HPDE6-E6E7 (cell line): ENCODE measurements around the gene DOCK1.

Source experiments
- DNase-seq: peaks from one replicate; pipeline ENCODE4 v3.0.0; 2011; ENCODE audit warnings: missing footprints; ENCODE audit errors: extremely low spot score

The DOCK1 gene

DNA sequence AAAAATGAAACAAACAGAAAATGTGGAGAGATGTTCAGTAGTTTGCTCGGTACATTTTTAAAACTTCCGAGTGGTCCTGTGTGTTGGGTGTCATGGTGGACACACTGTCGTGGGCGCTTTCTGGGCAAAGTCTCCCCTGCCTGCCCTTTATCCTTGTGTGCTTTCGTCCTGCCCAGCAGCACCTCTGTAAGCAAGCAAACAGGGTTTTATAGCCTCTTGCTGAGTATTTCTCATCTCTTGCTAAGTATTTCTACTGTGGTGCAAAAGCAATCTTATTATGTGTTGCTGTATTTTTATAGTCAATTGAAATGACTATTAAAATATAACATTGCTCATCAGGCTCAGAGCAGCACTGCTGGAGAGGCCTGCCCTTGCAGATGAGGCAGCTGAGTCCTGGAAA lies 48.7 kb downstream of the DOCK1 start:
- DNase-seq: no peak

DNA sequence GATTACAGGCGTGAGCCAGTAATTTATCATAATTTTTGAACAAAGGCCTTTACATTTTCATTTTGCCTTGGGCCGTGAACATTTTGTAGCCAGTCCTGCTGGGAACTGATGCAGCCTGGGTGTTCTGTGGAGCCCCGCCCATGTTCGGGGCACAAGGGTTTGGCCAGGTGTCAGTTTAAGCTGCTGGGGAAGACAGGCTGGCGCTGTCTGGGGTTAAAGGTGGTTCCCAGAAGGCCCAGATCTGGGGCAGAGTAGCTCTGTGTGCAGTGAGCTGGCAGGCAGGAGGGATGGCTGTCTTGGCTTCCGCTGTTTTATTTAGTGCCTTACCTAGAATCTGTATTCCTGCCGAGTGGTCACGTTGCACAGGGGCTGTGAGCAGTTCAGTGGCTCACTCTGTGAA lies 50.2 kb downstream of the DOCK1 start:
- no peak for DNase-seq

DNA sequence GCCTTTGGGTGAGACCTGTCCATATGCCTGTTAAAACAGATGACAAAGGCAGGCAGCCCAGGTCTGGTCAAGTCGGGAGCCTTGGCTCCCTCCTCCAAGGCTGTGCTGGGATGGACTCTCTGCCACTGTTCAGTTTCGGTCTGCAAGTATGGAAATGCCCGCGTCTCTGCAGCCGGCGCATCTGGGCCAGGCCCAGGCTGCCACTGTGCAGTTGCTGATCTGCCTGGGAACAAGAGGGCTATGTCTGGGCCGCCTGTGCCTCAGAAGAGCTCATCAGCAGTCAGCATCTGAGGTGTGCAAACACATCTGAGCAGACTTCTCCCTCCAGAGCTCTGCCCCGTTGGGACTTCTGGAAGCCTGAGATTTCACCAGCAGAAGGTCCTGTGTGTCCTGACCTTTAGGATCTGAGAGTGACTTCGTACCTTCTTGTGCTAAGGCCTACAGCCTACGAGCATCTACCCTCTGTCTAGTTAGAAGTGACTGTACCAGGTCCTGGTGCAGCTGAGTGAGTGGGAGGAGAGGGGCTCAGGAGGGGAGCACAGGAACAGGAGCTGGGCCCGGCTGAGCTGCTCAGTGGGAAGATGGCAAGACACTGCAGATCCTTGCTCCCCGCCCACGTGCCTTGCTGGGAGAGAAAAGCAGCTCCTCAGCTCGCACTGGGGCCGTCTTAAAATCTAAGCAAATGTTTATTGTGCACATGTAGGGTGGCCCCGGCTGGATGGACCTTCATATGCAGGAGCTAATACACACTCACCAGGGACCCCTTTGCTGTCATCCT lies 50.9 kb downstream of the DOCK1 start:
- DNase-seq: no peak

DNA sequence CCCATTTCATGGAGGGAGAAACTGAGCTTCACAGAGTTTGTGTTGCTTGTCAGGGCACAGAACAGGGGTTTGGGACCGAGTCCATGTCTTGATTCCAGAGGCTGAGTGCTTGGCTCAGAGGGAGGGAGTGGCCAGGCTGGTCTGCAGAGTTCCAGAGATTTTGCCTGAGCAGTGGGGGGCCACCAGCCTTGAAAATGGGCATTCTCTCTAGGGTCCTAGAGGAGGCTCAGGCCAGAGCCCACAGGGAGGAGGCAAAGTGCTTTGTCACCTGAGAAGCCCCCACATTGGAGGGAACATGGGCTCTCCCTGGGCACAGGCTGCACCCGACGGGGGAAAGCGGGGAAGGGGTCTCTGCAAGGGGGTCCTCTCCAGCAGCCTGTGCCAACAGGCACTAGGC lies 51.5 kb downstream of the DOCK1 start:
- DNase-seq: no peak

DNA sequence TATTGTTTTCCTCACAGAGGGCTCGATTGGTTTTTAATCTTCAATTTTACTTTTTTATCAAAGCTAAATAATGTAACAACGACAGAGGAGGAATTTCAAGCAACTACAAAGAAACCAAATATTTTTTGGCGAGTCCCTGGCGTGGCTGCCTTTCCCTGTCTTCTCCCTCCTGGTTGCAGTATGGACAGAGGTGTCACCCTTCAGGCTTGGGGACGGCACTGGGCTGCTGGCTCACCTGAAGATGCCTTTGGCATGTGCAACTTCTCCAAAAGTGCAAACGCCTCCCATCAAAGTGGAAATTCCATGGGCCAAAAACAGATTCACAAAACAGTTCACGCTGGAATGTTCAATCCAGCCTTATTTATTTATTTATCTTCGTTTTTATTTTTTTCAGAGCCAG lies 51.9 kb downstream of the DOCK1 start:
- no peak for DNase-seq

DNA sequence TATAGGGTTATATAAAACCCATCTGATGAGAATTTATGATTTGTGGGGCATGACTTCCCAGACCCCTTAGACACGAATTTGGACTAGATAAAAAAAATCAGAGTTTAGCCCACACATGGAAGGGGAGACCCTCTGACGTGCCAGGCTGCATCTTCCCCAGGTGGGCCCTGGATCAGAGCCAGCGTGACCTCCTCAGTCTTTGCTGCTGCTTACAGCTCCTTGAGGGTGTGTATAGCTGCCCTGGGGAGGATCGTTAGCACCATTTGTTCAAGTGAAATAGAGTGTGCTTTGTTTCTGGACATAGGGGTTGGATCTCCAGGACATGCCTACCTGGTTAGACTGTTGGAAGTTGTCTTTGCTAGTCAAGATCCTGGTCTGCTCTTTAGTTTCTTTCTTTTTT lies 54.2 kb downstream of the DOCK1 start:
- DNase-seq: no peak

DNA sequence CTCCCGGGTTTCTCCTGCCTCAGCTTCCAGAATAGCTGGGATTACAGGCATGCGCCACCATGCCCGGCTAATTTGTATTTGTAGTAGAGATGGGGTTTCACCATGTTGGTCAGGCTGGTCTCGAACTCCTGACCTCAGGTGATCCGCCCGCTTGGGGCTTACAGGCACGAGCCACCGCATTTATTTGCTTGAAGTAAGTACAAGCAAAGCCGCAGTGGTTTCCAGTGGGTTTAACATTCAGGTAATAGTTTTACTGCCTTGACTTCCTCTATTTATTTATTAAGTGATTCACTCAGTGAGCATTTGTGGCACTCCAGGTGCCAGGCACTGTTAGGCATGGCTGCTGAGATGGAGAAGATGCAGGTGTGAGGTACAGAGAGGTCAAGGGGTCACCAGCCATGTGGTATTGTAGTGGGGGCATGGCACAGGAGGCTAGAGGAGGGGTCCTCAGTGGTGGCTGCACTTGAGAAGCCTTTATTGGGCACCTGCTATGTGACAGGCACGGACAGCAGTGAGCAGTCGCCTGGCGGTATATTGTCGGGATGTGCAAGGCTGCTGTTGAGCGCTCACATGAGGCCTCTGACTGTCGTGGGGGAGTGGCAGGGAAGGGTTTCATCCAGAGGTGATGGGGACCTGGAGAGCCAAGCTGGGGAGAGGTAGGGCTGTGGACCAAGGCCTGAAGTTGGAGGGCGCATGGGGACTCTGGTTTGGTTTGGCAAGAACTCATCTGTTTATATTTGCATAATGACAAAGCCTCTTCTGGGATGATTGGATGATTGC lies 54.9 kb downstream of the DOCK1 start:
- no peak for DNase-seq

DNA sequence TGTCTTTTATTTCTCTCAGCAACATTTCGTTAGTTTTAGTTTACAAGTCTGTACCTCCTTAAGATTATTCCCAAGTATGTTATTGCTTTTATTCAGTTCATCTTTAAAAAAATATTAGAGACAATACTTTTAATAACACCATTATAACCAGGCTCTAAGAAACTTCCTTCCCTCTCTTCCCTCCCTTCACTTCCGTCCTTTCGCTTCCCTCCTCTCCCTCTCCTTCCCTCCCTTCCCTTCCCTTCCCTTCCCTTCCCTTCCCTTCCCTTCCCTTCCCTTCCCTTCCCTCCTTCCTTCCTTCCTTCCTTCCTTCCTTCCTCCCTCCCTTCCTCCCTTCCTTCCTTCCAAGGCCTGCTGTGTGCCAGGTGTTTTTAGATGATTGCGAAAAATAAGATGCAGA lies 58.1 kb downstream of the DOCK1 start:
- no peak for DNase-seq

DNA sequence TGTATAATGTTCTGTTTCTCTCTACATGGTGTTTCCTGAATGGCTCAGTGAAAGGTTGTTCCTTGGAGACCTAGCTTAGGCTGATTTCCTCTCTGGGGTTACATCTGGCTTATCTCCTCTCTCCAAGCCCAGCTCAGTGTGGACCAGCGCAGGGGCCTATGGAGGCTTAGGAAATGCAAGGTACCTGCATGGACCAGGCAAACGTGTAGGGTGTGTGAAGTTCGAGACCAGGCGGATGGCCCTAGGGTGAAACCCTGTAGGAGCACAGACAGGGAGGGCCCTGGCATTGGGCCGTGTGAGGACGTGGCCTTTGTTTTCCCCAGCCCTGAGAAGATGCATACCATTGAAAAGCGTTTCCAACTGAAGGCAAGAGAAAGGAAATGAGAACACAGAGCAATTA lies 59.0 kb downstream of the DOCK1 start:
- DNase-seq: no peak

DNA sequence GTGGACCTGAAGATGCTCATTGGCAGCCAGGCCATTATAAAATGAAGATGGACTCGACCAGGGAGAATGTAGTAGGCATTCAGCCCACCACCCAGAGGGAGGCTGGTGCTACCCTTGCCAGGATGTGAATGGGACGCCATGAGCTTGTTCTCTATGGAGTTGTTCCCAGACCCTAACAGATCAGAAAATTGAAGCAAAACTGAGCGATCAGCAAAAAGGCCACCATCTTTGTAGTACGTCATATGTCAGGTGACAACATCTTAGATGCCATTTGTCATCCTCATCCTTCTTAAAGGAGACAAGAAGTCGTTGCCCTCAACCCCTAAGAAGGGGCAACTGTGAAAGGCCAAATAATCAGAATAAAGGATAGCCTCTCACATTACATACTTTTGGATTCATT lies 61.7 kb downstream of the DOCK1 start:
- DNase-seq: no peak

DNA sequence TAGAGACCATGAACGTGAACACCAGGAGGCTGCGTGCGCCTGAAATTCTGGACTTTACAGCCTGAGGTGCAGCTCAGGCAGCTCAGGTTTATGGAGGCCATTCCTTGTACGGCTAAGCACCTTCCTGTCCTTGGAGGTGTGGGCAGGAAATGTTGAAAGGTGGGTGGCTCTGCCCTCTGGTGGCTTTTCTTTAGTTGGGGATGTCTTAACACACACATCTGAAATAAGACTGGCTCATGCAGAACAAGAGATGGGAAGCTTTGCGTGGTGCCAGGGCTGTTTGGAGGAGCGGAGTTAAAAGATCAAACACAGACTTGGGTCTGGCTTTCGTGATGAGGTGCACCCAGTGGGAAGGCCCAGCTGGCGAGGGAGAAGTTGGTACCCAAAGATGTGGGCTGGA lies 64.1 kb downstream of the DOCK1 start:
- DNase-seq: no peak

DNA sequence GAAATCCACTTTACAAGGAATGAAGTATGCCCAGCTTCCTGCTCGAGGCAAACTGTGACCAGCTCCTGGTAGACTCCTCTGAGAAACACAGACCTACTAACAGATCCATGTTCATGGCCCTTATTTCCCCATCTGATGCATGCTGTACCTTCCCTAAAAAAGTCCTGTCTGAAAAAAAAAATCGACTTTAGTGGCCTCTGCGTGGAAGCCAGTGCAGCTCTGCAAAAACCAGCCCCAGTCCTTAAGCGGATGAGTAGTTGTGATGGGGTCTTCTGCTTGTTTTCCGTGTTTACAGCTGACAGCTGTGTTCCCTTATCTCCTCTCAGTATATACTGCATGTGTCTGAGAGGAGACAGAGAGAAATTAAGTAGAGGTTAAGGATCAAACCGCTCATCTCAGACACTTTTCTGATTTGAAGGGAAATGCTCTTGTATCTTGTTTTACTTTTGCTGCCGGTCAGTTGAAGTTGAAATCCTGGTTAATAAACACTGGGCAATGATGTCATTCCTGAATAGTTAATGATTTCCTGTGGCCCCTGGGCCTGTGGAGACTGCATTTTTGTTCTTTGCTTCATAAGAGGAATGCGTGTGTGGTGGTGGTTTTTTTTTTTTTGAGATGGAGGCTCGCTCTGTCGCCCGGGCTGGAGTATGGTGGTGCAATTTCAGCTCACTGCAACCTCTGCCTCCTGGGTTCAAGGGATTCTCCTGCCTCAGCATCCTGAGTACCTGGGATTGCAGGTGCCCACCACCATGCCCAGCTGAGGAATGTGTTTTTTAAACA lies 67.6 kb downstream of the DOCK1 start:
- DNase-seq: peak; percentile 26

DNA sequence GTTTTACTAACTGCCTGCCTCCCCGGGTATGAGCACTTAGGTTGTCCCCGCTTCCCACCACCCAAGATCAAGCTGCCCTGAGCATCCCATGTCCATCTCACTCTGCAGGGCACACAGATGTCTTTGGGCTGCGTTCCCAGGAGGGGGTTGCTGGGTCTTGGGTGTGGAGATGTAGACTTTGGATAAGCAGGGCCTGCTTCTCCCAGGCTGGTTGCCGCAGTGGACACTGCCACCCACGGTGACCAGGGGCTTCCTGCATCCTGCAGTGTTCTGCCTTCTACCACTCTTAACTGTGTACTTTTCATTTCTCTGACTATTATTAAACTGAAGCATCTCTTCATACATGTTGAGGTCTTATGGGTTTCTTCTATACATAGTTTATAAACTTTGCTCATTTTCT lies 70.0 kb downstream of the DOCK1 start:
- DNase-seq: no peak

DNA sequence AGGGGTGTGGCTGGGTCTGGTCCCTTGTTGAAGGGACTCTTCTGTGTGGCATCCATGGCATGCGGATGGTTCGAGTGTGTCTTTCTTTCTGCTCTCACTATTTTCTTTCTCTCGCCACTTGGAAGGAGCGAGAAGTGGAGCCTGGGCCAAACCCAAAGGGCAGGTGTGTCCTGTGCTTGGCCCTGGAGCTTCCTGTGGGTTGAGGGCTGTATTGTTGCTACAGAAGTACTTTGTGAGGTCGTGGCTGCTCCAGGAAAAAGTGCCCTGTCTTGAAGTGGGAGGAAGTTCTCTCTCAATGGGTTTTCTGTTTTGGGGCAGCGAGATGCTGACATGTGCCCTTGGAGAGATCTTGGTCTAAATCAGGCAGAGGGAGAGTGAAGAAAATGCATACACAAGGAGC lies 72.0 kb downstream of the DOCK1 start:
- DNase-seq: no peak

DNA sequence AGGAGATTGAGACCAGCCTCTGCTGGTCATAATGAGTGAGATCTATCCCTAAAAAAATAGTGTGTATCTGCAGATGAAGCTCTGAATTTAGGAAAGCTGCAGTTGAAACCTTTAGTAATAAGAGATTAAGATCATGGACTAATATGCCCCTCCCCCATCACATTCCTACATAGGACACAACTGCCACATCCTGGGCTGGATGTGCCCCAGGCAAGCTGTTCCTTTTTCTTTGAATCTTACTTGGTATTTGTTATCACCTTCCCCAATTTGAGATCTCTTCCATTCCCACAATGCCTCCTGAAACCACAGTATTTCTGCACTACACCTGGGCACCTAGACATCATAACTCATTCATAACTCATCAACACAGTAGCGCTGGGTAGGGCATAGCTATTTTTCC lies 74.1 kb downstream of the DOCK1 start:
- no peak for DNase-seq

DNA sequence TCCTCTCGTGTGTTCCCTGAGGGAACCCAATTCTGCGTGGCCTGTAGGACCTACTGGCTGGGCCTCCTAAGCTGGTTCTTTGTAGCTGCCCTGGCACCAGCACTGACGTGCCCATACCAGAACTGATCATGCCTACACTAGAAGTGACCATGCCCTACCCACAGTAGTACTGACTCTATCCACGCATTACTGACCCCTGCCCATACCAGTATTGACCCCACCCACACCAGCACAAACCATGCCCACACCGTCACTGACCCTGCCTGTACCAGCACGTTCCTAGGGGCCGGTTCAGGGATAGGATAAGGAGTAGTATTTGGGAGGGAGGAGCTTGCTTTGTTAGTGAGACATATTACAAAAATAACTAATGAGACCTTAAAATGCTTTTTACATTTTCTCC lies 88.0 kb downstream of the DOCK1 start:
- DNase-seq: no peak

DNA sequence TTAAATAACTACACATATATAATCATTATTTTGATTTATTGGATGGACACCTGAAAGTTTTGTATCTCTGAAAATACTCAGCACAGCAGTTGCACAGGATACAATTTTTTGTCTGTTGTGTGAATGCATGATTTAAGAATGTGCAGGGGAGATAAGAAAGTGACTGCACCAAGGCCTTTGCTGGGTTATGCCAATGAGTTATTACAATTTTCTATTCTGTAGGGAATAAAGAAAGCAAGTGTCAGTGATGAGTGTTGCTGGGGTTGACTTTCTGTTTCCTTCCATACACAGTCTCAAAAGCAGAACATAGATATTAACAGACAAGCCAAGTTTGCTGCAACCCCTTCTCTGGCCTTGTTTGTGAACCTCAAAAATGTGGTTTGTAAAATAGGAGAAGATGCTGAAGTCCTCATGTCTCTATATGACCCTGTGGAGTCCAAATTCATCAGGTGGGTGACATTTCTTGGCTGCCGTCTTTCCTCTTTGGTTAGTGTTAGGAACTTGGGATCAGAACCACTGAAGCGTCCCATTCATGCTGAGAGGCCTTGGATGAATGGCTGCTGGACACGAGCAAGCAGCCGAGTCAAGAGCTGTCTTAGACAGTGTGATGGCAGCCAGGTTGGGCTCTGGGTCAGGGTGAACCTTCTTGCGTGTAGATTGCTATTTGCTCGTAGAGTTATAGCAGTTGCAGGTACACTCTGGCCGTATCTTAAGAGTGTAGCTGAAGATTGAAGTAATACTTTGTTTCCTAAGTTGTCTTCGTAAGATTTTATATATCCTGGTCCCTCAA lies 92.8 kb downstream of the DOCK1 start:
- no peak for DNase-seq

DNA sequence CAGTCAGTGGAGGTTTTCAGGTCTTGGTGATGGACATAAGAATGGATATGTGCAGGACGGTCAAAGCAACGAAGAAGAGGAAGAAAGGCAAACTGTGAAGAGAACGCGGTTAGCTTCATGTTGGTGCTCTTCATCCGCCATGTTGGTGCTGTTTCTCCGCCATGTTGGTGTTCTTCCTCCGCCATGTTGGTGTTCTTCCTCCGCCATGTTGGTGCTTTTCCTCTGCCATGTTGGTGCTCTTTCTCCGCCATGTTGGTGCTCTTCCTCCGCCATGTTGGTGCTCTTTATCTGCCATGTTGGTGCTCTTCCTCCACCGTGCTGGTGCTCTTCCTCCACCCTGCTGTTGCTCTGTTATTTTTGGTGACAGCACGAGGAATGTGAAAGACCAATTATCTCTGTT lies 95.4 kb downstream of the DOCK1 start:
- no peak for DNase-seq

DNA sequence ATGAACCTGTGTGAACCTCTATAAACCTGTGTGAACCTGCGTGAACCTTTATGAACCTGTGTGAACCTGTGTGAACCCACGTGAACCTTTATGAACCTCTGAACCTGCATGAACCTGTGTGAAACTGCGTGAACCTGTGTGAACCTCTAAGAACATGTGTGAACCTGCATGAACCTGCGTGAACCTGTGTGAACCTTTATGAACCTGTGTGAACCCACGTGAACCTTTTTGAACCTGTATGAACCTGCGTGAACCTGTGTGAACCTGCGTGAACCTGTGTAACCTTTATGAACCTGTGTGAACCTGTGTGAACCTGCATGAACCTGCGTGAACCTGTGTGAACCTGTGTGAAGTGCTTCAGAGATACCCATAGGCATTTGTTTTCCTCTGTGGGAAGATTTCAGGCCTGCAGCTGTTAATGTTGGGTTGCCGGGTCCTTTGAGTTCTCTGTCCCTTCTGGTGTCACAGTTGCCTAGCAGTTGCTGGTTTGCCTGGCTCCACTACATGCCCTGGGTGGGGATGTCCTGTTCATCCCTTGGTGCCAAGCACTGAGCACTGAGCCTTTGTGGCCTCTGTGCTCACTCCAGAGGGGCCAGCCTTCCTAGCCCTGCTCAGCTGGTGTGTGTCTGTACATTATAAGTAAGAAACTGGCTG lies 97.9 kb downstream of the DOCK1 start:
- DNase-seq: no peak

DNA sequence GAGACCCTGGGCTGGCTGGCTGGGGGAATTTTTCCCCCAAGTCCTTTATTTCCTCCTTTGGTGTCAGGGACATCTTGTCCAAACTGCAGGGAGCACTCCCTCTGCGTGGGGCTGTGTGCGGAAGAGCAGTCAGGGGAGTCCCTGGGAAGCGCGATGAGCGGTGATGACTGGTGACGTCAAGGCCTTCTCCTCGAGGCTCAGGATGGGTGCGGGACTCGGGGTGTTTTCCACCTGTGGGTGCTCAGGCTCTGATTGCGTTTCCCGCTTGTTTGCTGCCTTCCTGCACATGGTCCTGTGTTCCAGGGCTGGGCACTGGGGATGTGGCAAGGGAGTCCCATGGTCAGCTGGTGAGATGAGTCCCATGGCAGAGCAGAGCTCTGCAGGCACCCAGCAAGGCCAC lies 101.2 kb downstream of the DOCK1 start:
- no peak for DNase-seq

DNA sequence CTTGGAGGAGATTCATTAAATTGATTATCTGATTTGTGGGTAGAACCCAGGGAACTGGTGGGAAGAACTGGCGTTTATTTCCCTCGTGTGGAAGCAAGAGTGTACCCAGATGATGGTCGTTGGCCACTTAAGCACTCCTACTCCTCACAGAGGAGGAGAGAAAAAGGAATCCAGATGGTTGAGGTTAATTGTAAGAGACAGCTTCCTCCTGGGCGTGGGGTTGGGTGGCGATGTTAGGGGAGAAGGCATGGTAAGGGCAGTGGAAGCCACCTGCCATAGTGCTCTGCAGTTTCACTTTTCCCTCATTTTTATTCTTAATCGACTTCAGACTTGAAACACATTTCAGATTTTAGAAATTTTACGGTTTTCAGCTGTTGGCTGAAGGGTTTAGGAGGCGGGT lies 104.1 kb downstream of the DOCK1 start:
- DNase-seq: no peak
